GM23338 (cell line): Measurements from ENCODE around the gene PARP1. TPM values are rescaled to one million over a fixed set of nuclear protein-coding genes. Genes with fewer than 3 reads are reported as not detected.

Experiments
- ATAC-seq: fragments of 200-7000 bp; cut with Tn5 transposase; 3 replicates; pipeline ENCODE4 v1.9.1; 2020
- DNase-seq: peaks from one replicate; pipeline ENCODE4 v3.0.0-alpha.2; 2015; ENCODE audit warnings: low spot score
- H2AFZ ChIP-seq: fragments of 200-600 bp; sonication (generic); 2 replicates; pipeline ENCODE4 v1.8.0; 2016; ENCODE audit warnings: antibody characterized with exemption, mild to moderate bottlenecking, moderate library complexity
- H3F3A ChIP-seq: fragments of 200-600 bp; sonication (generic); replicated peaks from 2 replicates; pipeline ENCODE4 v1.8.0; 2017; ENCODE audit warnings: antibody characterized with exemption, mixed run types, low read depth
- H3K27ac ChIP-seq: fragments of 200-600 bp; sonication (generic); 2 replicates; pipeline ENCODE4 v1.6.1; 2016; ENCODE audit warnings: low read depth
- H3K27me3 ChIP-seq: fragments of 200-600 bp; sonication (generic); 2 replicates; pipeline ENCODE4 v1.8.0; 2016; ENCODE audit warnings: mild to moderate bottlenecking, mixed run types, moderate library complexity; ENCODE audit not compliant: insufficient read depth
- H3K36me3 ChIP-seq: fragments of 200-600 bp; sonication (generic); 2 replicates; pipeline ENCODE4 v1.8.0; 2016; ENCODE audit warnings: mild to moderate bottlenecking; ENCODE audit not compliant: insufficient read depth
- H3K4me1 ChIP-seq: fragments of 200-600 bp; sonication (generic); 2 replicates; pipeline ENCODE4 v1.8.0; 2016; ENCODE audit warnings: mild to moderate bottlenecking, moderate library complexity; ENCODE audit not compliant: insufficient read depth
- H3K4me2 ChIP-seq: fragments of 200-600 bp; sonication (generic); 2 replicates; pipeline ENCODE4 v1.7.1; 2017; ENCODE audit warnings: mixed run types
- H3K4me3 ChIP-seq: fragments of 200-600 bp; sonication (generic); 2 replicates; pipeline ENCODE4 v1.6.1; 2016; ENCODE audit warnings: mixed run types
- H3K79me2 ChIP-seq: fragments of 200-600 bp; sonication (generic); replicated peaks from 2 replicates; pipeline ENCODE4 v1.8.0; 2017; ENCODE audit warnings: mild to moderate bottlenecking; ENCODE audit not compliant: insufficient read depth
- H3K9me2 ChIP-seq: fragments of 200-600 bp; sonication (generic); 2 replicates; pipeline ENCODE4 v1.8.0; 2017; ENCODE audit not compliant: insufficient read depth
- H4K20me1 ChIP-seq: fragments of 200-600 bp; sonication (generic); replicated peaks from 2 replicates; pipeline ENCODE4 v1.8.0; 2017; ENCODE audit warnings: mild to moderate bottlenecking; ENCODE audit not compliant: insufficient read depth
- H3K27ac Mint-ChIP-seq: 2 replicates; pipeline ENCODE4 v1.8.0; 2020; ENCODE audit warnings: inconsistent platforms, mild to moderate bottlenecking, moderate library complexity, mixed read lengths
- H3K27me3 Mint-ChIP-seq: 3 replicates; pipeline ENCODE4 v1.8.0; 2022; ENCODE audit warnings: low read depth, mild to moderate bottlenecking, moderate library complexity, mixed read lengths, inconsistent platforms; ENCODE audit not compliant: insufficient read depth, poor library complexity
- H3K36me3 Mint-ChIP-seq: 3 replicates; pipeline ENCODE4 v1.8.0; 2021; ENCODE audit warnings: low read depth, mild to moderate bottlenecking, inconsistent platforms, moderate library complexity, mixed read lengths
- H3K4me1 Mint-ChIP-seq: 3 replicates; pipeline ENCODE4 v1.8.0; 2020; ENCODE audit warnings: mild to moderate bottlenecking, inconsistent platforms, mixed read lengths
- H3K4me3 Mint-ChIP-seq: 3 replicates; pipeline ENCODE4 v1.8.0; 2021; ENCODE audit warnings: moderate library complexity, mild to moderate bottlenecking, inconsistent platforms, mixed read lengths
- H3K9me3 Mint-ChIP-seq: 3 replicates; pipeline ENCODE4 v1.8.0; 2020; ENCODE audit warnings: moderate library complexity, mild to moderate bottlenecking, inconsistent platforms, mixed read lengths
- CREB1 ChIP-seq: fragments of 250-450 bp; sonication (Bioruptor Pico); IDR thresholded peaks from 2 replicates; pipeline ENCODE4 v1.5.0; 2020; ENCODE audit warnings: low read depth, mild to moderate bottlenecking, moderate library complexity
- JUNB ChIP-seq: IDR thresholded peaks from one replicate; pipeline ENCODE4 v1.6.1; 2016; ENCODE audit warnings: antibody characterized with exemption; ENCODE audit not compliant: unreplicated experiment
- NANOG ChIP-seq: IDR thresholded peaks from 2 replicates; pipeline ENCODE4 v1.6.1; 2016; ENCODE audit warnings: antibody characterized with exemption, borderline replicate concordance
- POLR2AphosphoS5 ChIP-seq: IDR thresholded peaks from 2 replicates; pipeline ENCODE4 v1.6.1; 2016; ENCODE audit warnings: antibody characterized with exemption, low read depth
- REST ChIP-seq: IDR thresholded peaks from one replicate; pipeline ENCODE4 v1.6.1; 2018; ENCODE audit warnings: antibody characterized with exemption; ENCODE audit not compliant: unreplicated experiment
- STAT1 ChIP-seq: IDR thresholded peaks from one replicate; pipeline ENCODE4 v1.6.1; 2016; ENCODE audit warnings: antibody characterized with exemption; ENCODE audit not compliant: unreplicated experiment
- ZNF114 ChIP-seq: fragments of 250-450 bp; sonication (Bioruptor Pico); IDR thresholded peaks from 2 replicates; pipeline ENCODE4 v1.5.0; 2020; ENCODE audit warnings: mild to moderate bottlenecking, moderate library complexity
- ZNF331 ChIP-seq: fragments of 250-450 bp; sonication (Bioruptor Pico); IDR thresholded peaks from 2 replicates; pipeline ENCODE4 v1.5.0; 2020; ENCODE audit warnings: low read depth, mild to moderate bottlenecking, moderate library complexity
- polyA plus RNA-seq: library from polyadenylated mRNA; unstranded; fragments of >200 nt; fragmentation: Nextera tagmentation; extraction: Ambion mirVana; gene quantifications from 2 replicates; pipeline ENCODE4 v1.2.1, GENCODE V29; 2016
- total RNA-seq: library from RNA; depleted of rRNA; stranded (reverse); fragments of >200 nt; shearing (Covaris generic); gene quantifications from 2 replicates; pipeline ENCODE4 v1.2.3, GENCODE V29; 2014
- TF ChIP-seq, protein P1 (sequence below): IDR thresholded peaks from 2 replicates; pipeline ENCODE4 v1.6.1; 2016; ENCODE audit warnings: antibody characterized with exemption
- TF ChIP-seq, protein P2 (sequence below), 2 experiments: fragments of 200-600 bp in 1 of 2; sonication (generic) in 1 of 2; conservative IDR thresholded peaks; 2 replicates each; pipeline versions ENCODE4 v1.5.1 to v1.6.1; 2016 to 2017; ENCODE audit warnings: antibody characterized with exemption in 2 of 2, low read depth in 2 of 2, mild to moderate bottlenecking in 2 of 2, moderate library complexity in 1 of 2

PARP1 gene
- total and polyA plus RNA-seq, 2 experiments from 2014 or later, result 877 to 1,082 TPM

DNA sequence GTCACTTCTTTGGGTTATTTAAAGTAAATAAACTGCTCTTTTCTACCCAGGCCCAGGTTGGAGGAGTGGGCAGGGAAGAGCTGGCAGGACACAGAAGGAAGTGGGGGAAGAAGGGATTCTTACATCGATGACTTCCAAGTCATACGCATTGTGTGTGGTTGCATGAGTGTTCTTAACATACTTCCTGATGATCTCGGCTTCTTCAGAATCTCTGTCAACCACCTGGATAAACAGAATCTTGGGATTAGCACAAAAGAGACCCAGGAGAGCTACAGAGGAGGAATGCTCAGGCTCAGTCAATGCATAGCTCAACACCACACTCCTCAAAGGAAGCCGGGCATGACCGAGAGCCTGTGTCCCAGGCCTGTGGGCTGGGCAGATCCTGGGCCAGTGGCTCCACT lies 42.1 kb downstream of the PARP1 start:
- Histone ChIP-seq H3K79me2 (peaks cover 2% of the 10 kb centered on the region; the same call in 1 of the 2 replicates), H3K27me3 (no peaks in the 10 kb centered on the region), H3K4me1 (no peaks in the 10 kb centered on the region), H3F3A (0 out of 2 replicates have a peak, but pooled peaks cover 11% of the 10 kb centered on the region), H3K9me2 (no peaks in the 10 kb centered on the region), H4K20me1 (peaks cover 44% of the 10 kb centered on the region), H3K27ac (no peak overlapping the region), H3K4me2 (no peak overlapping the region), H3K4me3 (no peak overlapping the region), H3K36me3 (peaks cover 88% of the 10 kb centered on the region), H2AFZ (no peak overlapping the region)
- H3K27me3 Mint-ChIP-seq, result peaks cover 9% of the 10 kb centered on the region
- TF ChIP-seq REST, result no peak
- no peak for TF ChIP-seq NANOG
- TF ChIP-seq ZNF114 (CRISPR knock-in tag), result no peak
- peaks cover 100% of the 10 kb centered on the region for H3K36me3 Mint-ChIP-seq
- DNase-seq, result no peak
- no peak for ATAC-seq
- H3K27ac Mint-ChIP-seq, result no peak overlapping the region
- H3K9me3 Mint-ChIP-seq, result no peaks in the 10 kb centered on the region
- no peak overlapping the region for H3K4me3 Mint-ChIP-seq
- no peaks in the 10 kb centered on the region for H3K4me1 Mint-ChIP-seq

DNA sequence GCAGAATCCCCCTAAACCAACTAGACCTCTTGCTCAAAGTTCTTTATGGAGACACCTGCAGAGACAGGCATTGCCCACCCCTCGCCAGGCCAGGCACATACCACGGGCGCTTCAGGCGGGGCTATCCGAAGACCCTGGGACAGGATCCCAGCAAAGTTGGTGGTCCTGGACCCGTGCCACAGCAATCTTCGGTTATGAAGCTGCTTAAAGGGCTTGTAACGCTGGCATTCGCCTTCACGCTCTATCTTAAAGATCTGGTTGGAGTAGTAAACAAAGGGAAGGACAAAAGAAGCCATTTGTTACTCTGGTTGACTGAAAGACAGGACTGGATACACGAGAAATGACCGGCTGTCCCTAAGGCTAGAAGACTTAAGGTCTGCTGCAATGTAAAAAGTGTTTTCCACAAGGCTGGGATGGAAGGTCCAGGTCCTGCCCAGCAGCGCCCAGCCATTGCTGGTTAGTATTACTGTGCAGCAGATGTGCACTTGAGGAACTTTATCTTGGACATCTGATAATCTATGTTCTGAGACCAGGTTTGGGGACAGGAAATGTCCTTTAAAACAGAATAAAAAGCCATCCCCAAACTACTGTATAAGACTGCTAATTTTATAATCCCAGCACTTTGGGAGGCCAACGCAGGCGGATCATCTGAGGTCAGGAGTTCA lies 42.9 kb downstream of the PARP1 start:
- Mint-ChIP-seq H3K36me3 (peaks cover 100% of the 10 kb centered on the region), H3K27me3 (peaks cover 7% of the 10 kb centered on the region), H3K4me1 (no peaks in the 10 kb centered on the region), H3K9me3 (no peaks in the 10 kb centered on the region), H3K4me3 (no peak overlapping the region), H3K27ac (no peak overlapping the region)
- Histone ChIP-seq H3K9me2 (no peaks in the 10 kb centered on the region), H2AFZ (no peak overlapping the region), H3K27me3 (no peaks in the 10 kb centered on the region), H3K4me3 (no peak overlapping the region), H3K4me2 (no peak overlapping the region), H3F3A (0 out of 2 replicates have a peak, but pooled peaks cover 11% of the 10 kb centered on the region), H3K4me1 (no peaks in the 10 kb centered on the region), H3K27ac (no peak overlapping the region), H3K36me3 (peaks cover 85% of the 10 kb centered on the region), H3K79me2 (no peaks in the 10 kb centered on the region; the same call in 1 of the 2 replicates), H4K20me1 (peaks cover 48% of the 10 kb centered on the region)
- ATAC-seq (no peak), DNase-seq (no peak)
- TF ChIP-seq, protein P1, sequence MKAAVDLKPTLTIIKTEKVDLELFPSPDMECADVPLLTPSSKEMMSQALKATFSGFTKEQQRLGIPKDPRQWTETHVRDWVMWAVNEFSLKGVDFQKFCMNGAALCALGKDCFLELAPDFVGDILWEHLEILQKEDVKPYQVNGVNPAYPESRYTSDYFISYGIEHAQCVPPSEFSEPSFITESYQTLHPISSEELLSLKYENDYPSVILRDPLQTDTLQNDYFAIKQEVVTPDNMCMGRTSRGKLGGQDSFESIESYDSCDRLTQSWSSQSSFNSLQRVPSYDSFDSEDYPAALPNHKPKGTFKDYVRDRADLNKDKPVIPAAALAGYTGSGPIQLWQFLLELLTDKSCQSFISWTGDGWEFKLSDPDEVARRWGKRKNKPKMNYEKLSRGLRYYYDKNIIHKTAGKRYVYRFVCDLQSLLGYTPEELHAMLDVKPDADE, result no peak
- TF ChIP-seq, protein P2, sequence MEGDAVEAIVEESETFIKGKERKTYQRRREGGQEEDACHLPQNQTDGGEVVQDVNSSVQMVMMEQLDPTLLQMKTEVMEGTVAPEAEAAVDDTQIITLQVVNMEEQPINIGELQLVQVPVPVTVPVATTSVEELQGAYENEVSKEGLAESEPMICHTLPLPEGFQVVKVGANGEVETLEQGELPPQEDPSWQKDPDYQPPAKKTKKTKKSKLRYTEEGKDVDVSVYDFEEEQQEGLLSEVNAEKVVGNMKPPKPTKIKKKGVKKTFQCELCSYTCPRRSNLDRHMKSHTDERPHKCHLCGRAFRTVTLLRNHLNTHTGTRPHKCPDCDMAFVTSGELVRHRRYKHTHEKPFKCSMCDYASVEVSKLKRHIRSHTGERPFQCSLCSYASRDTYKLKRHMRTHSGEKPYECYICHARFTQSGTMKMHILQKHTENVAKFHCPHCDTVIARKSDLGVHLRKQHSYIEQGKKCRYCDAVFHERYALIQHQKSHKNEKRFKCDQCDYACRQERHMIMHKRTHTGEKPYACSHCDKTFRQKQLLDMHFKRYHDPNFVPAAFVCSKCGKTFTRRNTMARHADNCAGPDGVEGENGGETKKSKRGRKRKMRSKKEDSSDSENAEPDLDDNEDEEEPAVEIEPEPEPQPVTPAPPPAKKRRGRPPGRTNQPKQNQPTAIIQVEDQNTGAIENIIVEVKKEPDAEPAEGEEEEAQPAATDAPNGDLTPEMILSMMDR (conservative IDR thresholded peaks at IDR 0.05; ENCODE audit: low read depth in 2 of 2), result no peak
- TF ChIP-seq JUNB, result no peak
- TF ChIP-seq ZNF114 (CRISPR knock-in tag), result no peak
- no peak for TF ChIP-seq CREB1 (CRISPR knock-in tag)
- TF ChIP-seq STAT1, result no peak
- TF ChIP-seq POLR2AphosphoS5, result no peak
- TF ChIP-seq ZNF331 (CRISPR knock-in tag), result no peak
